Stimulated activated CD4-positive, alpha-beta T cell treated with anti-CD3 and anti-CD28 coated beads, Interleukin-2, amount 100 ng/mL, for 24 hours (primary cell): ENCODE measurements around the gene DIS3.
"Not testable (repeated sequence)": the region's sequence is repeated elsewhere in the genome, so short reads cannot be mapped to it uniquely, and the experiment has no call there.

Source experiments
- DNase-seq, 2 donors: peaks; one replicate each; pipeline ENCODE4 v3.0.0-alpha.2; 2020

DIS3 gene

GRCh38 chr13:72781451-72782439, at the start of gene DIS3, which contains the start of gene PIBF1:
TSS of gene DIS3 (minus strand) at chr13:72781900. CDS start at chr13:72781832, 68 bp downstream.
TSS of gene PIBF1 (plus strand) at chr13:72782133. CDS start at chr13:72783470, 1,337 bp downstream.
- DNase-seq, result peak; percentile 95 to 98

GRCh38 chr13:72823724-72824123, 42.0 kb upstream of the DIS3 start:
- DNase-seq, result no peak

- DNase-seq, result no peak
These were observed 41.4 kb upstream of the DIS3 start for GRCh38 chr13:72823081-72823480.

GRCh38 chr13:72820898-72821279, 39.2 kb upstream of the DIS3 start:
- DNase-seq, result no peak

GRCh38 chr13:72820156-72820897, 38.6 kb upstream of the DIS3 start:
- no peak for DNase-seq

- DNase-seq, result no peak
These were observed 27.3 kb upstream of the DIS3 start for GRCh38 chr13:72808917-72809500.

GRCh38 chr13:72806514-72806913, 24.8 kb upstream of the DIS3 start:
- not testable (repeated sequence) for DNase-seq

GRCh38 chr13:72805676-72806346, 24.1 kb upstream of the DIS3 start:
- no peak for DNase-seq

GRCh38 chr13:72804301-72804700, 22.6 kb upstream of the DIS3 start:
- no peak for DNase-seq

- no peak for DNase-seq
These were observed 17.1 kb upstream of the DIS3 start for GRCh38 chr13:72798817-72799216.

- DNase-seq, result no peak
These were observed 10.9 kb upstream of the DIS3 start for GRCh38 chr13:72792640-72793039.

- DNase-seq, result no peak
These were observed 7.1 kb upstream of the DIS3 start for GRCh38 chr13:72788831-72789230.

- not testable (repeated sequence) for DNase-seq
These were observed 3.0 kb upstream of the DIS3 start for GRCh38 chr13:72784679-72785078.

GRCh38 chr13:72782717-72783116, 1.0 kb upstream of the DIS3 start:
- DNase-seq, result no peak

- no peak for DNase-seq
These were observed 7.7 kb downstream of the DIS3 start for GRCh38 chr13:72774019-72774418.

GRCh38 chr13:72763411-72763810, 18.3 kb downstream of the DIS3 start:
- no peak for DNase-seq

GRCh38 chr13:72760189-72760588, 21.5 kb downstream of the DIS3 start:
- no peak for DNase-seq

GRCh38 chr13:72757792-72758535, 23.7 kb downstream of the DIS3 start:
- no peak for DNase-seq

GRCh38 chr13:72754111-72754510, 27.6 kb downstream of the DIS3 start:
- no peak for DNase-seq

GRCh38 chr13:72751220-72751619, 30.5 kb downstream of the DIS3 start:
- DNase-seq, result no peak

- no peak for DNase-seq
These were observed 36.4 kb downstream of the DIS3 start for GRCh38 chr13:72745260-72745659.

GRCh38 chr13:72740015-72740414, 41.7 kb downstream of the DIS3 start:
- DNase-seq, result no peak
